ENCODE measurements around the gene SEPHS2. TPM values are rescaled to one million over a fixed set of nuclear protein-coding genes. Genes with fewer than 3 reads are reported as not detected.
A peak's percentile ranks its signal among the peaks of the same experiment; 100 is the strongest.
"Not testable (repeated sequence)": the region's sequence is repeated elsewhere in the genome, so short reads cannot be mapped to it uniquely, and the experiment has no call there.

SEPHS2 gene
- polyA plus RNA-seq, 12 donors: 12.6 to 32.9 (median 15.5) TPM; not detected in 1

GRCh38 chr16:30406795-30407101 lies 38.9 kb downstream of the SEPHS2 start:
- no peak for DNase-seq

- DNase-seq: no peak
Observed at GRCh38 chr16:30401768-30402425, 43.8 kb downstream of the SEPHS2 start.

- DNase-seq: no peak
Observed at GRCh38 chr16:30399435-30400186, 46.1 kb downstream of the SEPHS2 start.

GRCh38 chr16:30398661-30399434 lies 46.8 kb downstream of the SEPHS2 start:
- no peak for DNase-seq

- DNase-seq: no peak
Observed at GRCh38 chr16:30397776-30398660, 47.7 kb downstream of the SEPHS2 start.

GRCh38 chr16:30397056-30397455 lies 48.6 kb downstream of the SEPHS2 start:
- no peak for DNase-seq

GRCh38 chr16:30396627-30397026 lies 49.0 kb downstream of the SEPHS2 start:
- DNase-seq: not testable (repeated sequence)

GRCh38 chr16:30395992-30396585 lies 49.6 kb downstream of the SEPHS2 start:
- no peak for DNase-seq

- peak; percentile 92 for DNase-seq
Observed at GRCh38 chr16:30395155-30395991, 50.3 kb downstream of the SEPHS2 start, which contains the start of gene ZNF48. TSS of gene ZNF48 (plus strand) at chr16:30395420. CDS start at chr16:30395795, 375 bp downstream.

GRCh38 chr16:30394592-30395154 lies 51.0 kb downstream of the SEPHS2 start:
- DNase-seq: no peak

Other genes with a start within 250 kb of the SEPHS2 start
- 1 to 10 TPM in 10 of 12 donors, not detected in 2; 1.7 to 5.9 (median 3.7) TPM for gene SULT1A3, start 246.6 kb downstream of the SEPHS2 start, polyA plus RNA-seq (ENCODE audit: insufficient read length in 12 of 12)
- gene NPIPB13, start 197.4 kb downstream of the SEPHS2 start, polyA plus RNA-seq (ENCODE audit: insufficient read length in 12 of 12): 10 to 100 TPM in 5 of 12 donors, 1 to 10 TPM in 3, under 1 TPM in 2, not detected in 2; 0.24 to 22.5 (median 10.1) TPM
- 10 to 100 TPM in 11 of 12 donors, not detected in 1; 26.8 to 87.9 (median 33.5) TPM for gene CD2BP2, start 90.6 kb downstream of the SEPHS2 start, polyA plus RNA-seq (ENCODE audit: insufficient read length in 12 of 12)
- 10 to 100 TPM in 11 of 12 donors, not detected in 1; 24.1 to 52.0 (median 28.0) TPM for gene TBC1D10B, start 75.4 kb downstream of the SEPHS2 start, polyA plus RNA-seq (ENCODE audit: insufficient read length in 12 of 12)
- gene MYL11, start 71.1 kb downstream of the SEPHS2 start, polyA plus RNA-seq (ENCODE audit: insufficient read length in 12 of 12): 1,000 to 10,000 TPM; 2,830 to 9,967 (median 7,161) TPM
- 1 to 10 TPM in 11 of 12 donors, not detected in 1; 1.3 to 7.2 (median 2.6) TPM for gene SEPTIN1, start 63.3 kb downstream of the SEPHS2 start, polyA plus RNA-seq (ENCODE audit: insufficient read length in 12 of 12)
- gene ZNF48, start 50.5 kb downstream of the SEPHS2 start, polyA plus RNA-seq (ENCODE audit: insufficient read length in 12 of 12): 10 to 100 TPM in 1 of 12 donors, 1 to 10 TPM in 10, not detected in 1; 4.6 to 26.2 (median 6.2) TPM
- 1 to 10 TPM in 10 of 12 donors, not detected in 2; 2.9 to 5.7 (median 4.4) TPM for gene ZNF771, start 38.3 kb downstream of the SEPHS2 start, polyA plus RNA-seq (ENCODE audit: insufficient read length in 12 of 12)
- 10 to 100 TPM in 11 of 12 donors, not detected in 1; 20.0 to 42.3 (median 25.0) TPM for gene DCTPP1, start 15.8 kb downstream of the SEPHS2 start, polyA plus RNA-seq (ENCODE audit: insufficient read length in 12 of 12)
- gene ITGAL, start 26.9 kb upstream of the SEPHS2 start, polyA plus RNA-seq (ENCODE audit: insufficient read length in 12 of 12): 10 to 100 TPM in 1 of 12 donors, 1 to 10 TPM in 9, not detected in 2; 1.2 to 11.1 (median 2.5) TPM
- gene ZNF768, start 80.7 kb upstream of the SEPHS2 start, polyA plus RNA-seq (ENCODE audit: insufficient read length in 12 of 12): 10 to 100 TPM in 11 of 12 donors, not detected in 1; 19.9 to 32.9 (median 25.7) TPM
- gene ZNF747, start 89.0 kb upstream of the SEPHS2 start, polyA plus RNA-seq (ENCODE audit: insufficient read length in 12 of 12): 1 to 10 TPM in 11 of 12 donors, not detected in 1; 5.6 to 7.8 (median 6.5) TPM
- gene ZNF764, start 112.5 kb upstream of the SEPHS2 start, polyA plus RNA-seq (ENCODE audit: insufficient read length in 12 of 12): 10 to 100 TPM in 1 of 12 donors, 1 to 10 TPM in 10, not detected in 1; 5.4 to 10.2 (median 6.5) TPM
- 10 to 100 TPM in 4 of 12 donors, 1 to 10 TPM in 7, not detected in 1; 5.1 to 14.9 (median 8.7) TPM for gene ZNF688, start 125.8 kb upstream of the SEPHS2 start, polyA plus RNA-seq (ENCODE audit: insufficient read length in 12 of 12)
- gene ZNF785, start 139.8 kb upstream of the SEPHS2 start, polyA plus RNA-seq (ENCODE audit: insufficient read length in 12 of 12): 10 to 100 TPM in 8 of 12 donors, 1 to 10 TPM in 3, not detected in 1; 8.3 to 21.1 (median 11.0) TPM
- gene ZNF689, start 164.5 kb upstream of the SEPHS2 start, polyA plus RNA-seq (ENCODE audit: insufficient read length in 12 of 12): 10 to 100 TPM in 1 of 12 donors, 1 to 10 TPM in 10, not detected in 1; 6.0 to 12.6 (median 7.5) TPM
- gene PRR14, start 205.1 kb upstream of the SEPHS2 start, polyA plus RNA-seq (ENCODE audit: insufficient read length in 12 of 12): 10 to 100 TPM in 11 of 12 donors, not detected in 1; 17.1 to 42.4 (median 20.9) TPM
- gene FBRS, start 212.6 kb upstream of the SEPHS2 start, polyA plus RNA-seq (ENCODE audit: insufficient read length in 12 of 12): 10 to 100 TPM in 11 of 12 donors, not detected in 1; 24.5 to 99.6 (median 32.2) TPM